Measurements from ENCODE around the gene ANXA10. TPM values are rescaled to one million over a fixed set of nuclear protein-coding genes. Genes with fewer than 3 reads are reported as not detected.

ANXA10 gene
- total and polyA plus RNA-seq, 2 of the 4 experiments (the other 2 are of a cell fraction): 0.44 to 0.72 TPM

Other genes starting within 250 kb of the ANXA10 start
- gene DDX60, start 226.2 kb downstream of the ANXA10 start, total RNA-seq (2012; rRNA removed): 6.6 and 11.4 TPM in 2 replicates
- 2.1 and 3.1 TPM in 2 replicates for gene DDX60, start 226.2 kb downstream of the ANXA10 start, polyA plus RNA-seq (2012; rRNA removed)